PC-3 (cell line): ENCODE results near the gene ENKD1.

Experiments used
- CTCF ChIP-seq: fragments of 300-600 bp; sonication (generic); conservative IDR thresholded peaks from 2 replicates; pipeline ENCODE4 v1.5.1; 2017; ENCODE audit warnings: antibody characterized with exemption, low read depth, mild to moderate bottlenecking, low read length
- EZH2 ChIP-seq: fragments of 300-600 bp; sonication (generic); IDR thresholded peaks from one replicate; pipeline ENCODE4 v1.6.1; 2017; ENCODE audit warnings: antibody characterized with exemption, mild to moderate bottlenecking, low read length; ENCODE audit not compliant: unreplicated experiment

GRCh38 chr16:67661101-67661761, 5.3 kb downstream of the ENKD1 start:
- no peak for TF ChIP-seq CTCF
- no peak for TF ChIP-seq EZH2
